GM23338 (cell line): Measurements from ENCODE around the gene CYP11A1. TPM values are rescaled to one million over a fixed set of nuclear protein-coding genes. Genes with fewer than 3 reads are reported as not detected.

ENCODE experiments used
- ATAC-seq: fragments of 200-7000 bp; cut with Tn5 transposase; 3 replicates; pipeline ENCODE4 v1.9.1; 2020
- DNase-seq: peaks from one replicate; pipeline ENCODE4 v3.0.0-alpha.2; 2015; ENCODE audit warnings: low spot score
- H2AFZ ChIP-seq: fragments of 200-600 bp; sonication (generic); 2 replicates; pipeline ENCODE4 v1.8.0; 2016; ENCODE audit warnings: antibody characterized with exemption, mild to moderate bottlenecking, moderate library complexity
- H3F3A ChIP-seq: fragments of 200-600 bp; sonication (generic); replicated peaks from 2 replicates; pipeline ENCODE4 v1.8.0; 2017; ENCODE audit warnings: antibody characterized with exemption, mixed run types, low read depth
- H3K27ac ChIP-seq: fragments of 200-600 bp; sonication (generic); 2 replicates; pipeline ENCODE4 v1.6.1; 2016; ENCODE audit warnings: low read depth
- H3K27me3 ChIP-seq: fragments of 200-600 bp; sonication (generic); 2 replicates; pipeline ENCODE4 v1.8.0; 2016; ENCODE audit warnings: mild to moderate bottlenecking, mixed run types, moderate library complexity; ENCODE audit not compliant: insufficient read depth
- H3K36me3 ChIP-seq: fragments of 200-600 bp; sonication (generic); 2 replicates; pipeline ENCODE4 v1.8.0; 2016; ENCODE audit warnings: mild to moderate bottlenecking; ENCODE audit not compliant: insufficient read depth
- H3K4me1 ChIP-seq: fragments of 200-600 bp; sonication (generic); 2 replicates; pipeline ENCODE4 v1.8.0; 2016; ENCODE audit warnings: mild to moderate bottlenecking, moderate library complexity; ENCODE audit not compliant: insufficient read depth
- H3K4me2 ChIP-seq: fragments of 200-600 bp; sonication (generic); 2 replicates; pipeline ENCODE4 v1.7.1; 2017; ENCODE audit warnings: mixed run types
- H3K4me3 ChIP-seq: fragments of 200-600 bp; sonication (generic); 2 replicates; pipeline ENCODE4 v1.6.1; 2016; ENCODE audit warnings: mixed run types
- H3K79me2 ChIP-seq: fragments of 200-600 bp; sonication (generic); replicated peaks from 2 replicates; pipeline ENCODE4 v1.8.0; 2017; ENCODE audit warnings: mild to moderate bottlenecking; ENCODE audit not compliant: insufficient read depth
- H3K9me2 ChIP-seq: fragments of 200-600 bp; sonication (generic); 2 replicates; pipeline ENCODE4 v1.8.0; 2017; ENCODE audit not compliant: insufficient read depth
- H4K20me1 ChIP-seq: fragments of 200-600 bp; sonication (generic); replicated peaks from 2 replicates; pipeline ENCODE4 v1.8.0; 2017; ENCODE audit warnings: mild to moderate bottlenecking; ENCODE audit not compliant: insufficient read depth
- H3K27ac Mint-ChIP-seq: 2 replicates; pipeline ENCODE4 v1.8.0; 2020; ENCODE audit warnings: inconsistent platforms, mild to moderate bottlenecking, moderate library complexity, mixed read lengths
- H3K27me3 Mint-ChIP-seq: 3 replicates; pipeline ENCODE4 v1.8.0; 2022; ENCODE audit warnings: low read depth, mild to moderate bottlenecking, moderate library complexity, mixed read lengths, inconsistent platforms; ENCODE audit not compliant: insufficient read depth, poor library complexity
- H3K36me3 Mint-ChIP-seq: 3 replicates; pipeline ENCODE4 v1.8.0; 2021; ENCODE audit warnings: low read depth, mild to moderate bottlenecking, inconsistent platforms, moderate library complexity, mixed read lengths
- H3K4me1 Mint-ChIP-seq: 3 replicates; pipeline ENCODE4 v1.8.0; 2020; ENCODE audit warnings: mild to moderate bottlenecking, inconsistent platforms, mixed read lengths
- H3K4me3 Mint-ChIP-seq: 3 replicates; pipeline ENCODE4 v1.8.0; 2021; ENCODE audit warnings: moderate library complexity, mild to moderate bottlenecking, inconsistent platforms, mixed read lengths
- H3K9me3 Mint-ChIP-seq: 3 replicates; pipeline ENCODE4 v1.8.0; 2020; ENCODE audit warnings: moderate library complexity, mild to moderate bottlenecking, inconsistent platforms, mixed read lengths
- CREB1 ChIP-seq: fragments of 250-450 bp; sonication (Bioruptor Pico); IDR thresholded peaks from 2 replicates; pipeline ENCODE4 v1.5.0; 2020; ENCODE audit warnings: low read depth, mild to moderate bottlenecking, moderate library complexity
- EZH2 ChIP-seq: fragments of 200-600 bp; sonication (generic); IDR thresholded peaks from one replicate; pipeline ENCODE4 v1.8.0; 2017; ENCODE audit warnings: antibody characterized with exemption, mild to moderate bottlenecking, low read depth; ENCODE audit not compliant: unreplicated experiment
- EZH2phosphoT487 ChIP-seq: fragments of 200-600 bp; sonication (generic); IDR thresholded peaks from one replicate; pipeline ENCODE4 v1.8.1; 2018; ENCODE audit warnings: antibody characterized with exemption; ENCODE audit not compliant: unreplicated experiment
- JUNB ChIP-seq: IDR thresholded peaks from one replicate; pipeline ENCODE4 v1.6.1; 2016; ENCODE audit warnings: antibody characterized with exemption; ENCODE audit not compliant: unreplicated experiment
- NANOG ChIP-seq: IDR thresholded peaks from 2 replicates; pipeline ENCODE4 v1.6.1; 2016; ENCODE audit warnings: antibody characterized with exemption, borderline replicate concordance
- STAT1 ChIP-seq: IDR thresholded peaks from one replicate; pipeline ENCODE4 v1.6.1; 2016; ENCODE audit warnings: antibody characterized with exemption; ENCODE audit not compliant: unreplicated experiment
- ZNF114 ChIP-seq: fragments of 250-450 bp; sonication (Bioruptor Pico); IDR thresholded peaks from 2 replicates; pipeline ENCODE4 v1.5.0; 2020; ENCODE audit warnings: mild to moderate bottlenecking, moderate library complexity
- ZNF331 ChIP-seq: fragments of 250-450 bp; sonication (Bioruptor Pico); IDR thresholded peaks from 2 replicates; pipeline ENCODE4 v1.5.0; 2020; ENCODE audit warnings: low read depth, mild to moderate bottlenecking, moderate library complexity
- polyA plus RNA-seq: library from polyadenylated mRNA; unstranded; fragments of >200 nt; fragmentation: Nextera tagmentation; extraction: Ambion mirVana; gene quantifications from 2 replicates; pipeline ENCODE4 v1.2.1, GENCODE V29; 2016
- total RNA-seq: library from RNA; depleted of rRNA; stranded (reverse); fragments of >200 nt; shearing (Covaris generic); gene quantifications from 2 replicates; pipeline ENCODE4 v1.2.3, GENCODE V29; 2014
- TF ChIP-seq, protein P1 (sequence below), 2 experiments: fragments of 200-600 bp in 1 of 2; sonication (generic) in 1 of 2; conservative IDR thresholded peaks; 2 replicates each; pipeline versions ENCODE4 v1.5.1 to v1.6.1; 2016 to 2017; ENCODE audit warnings: antibody characterized with exemption in 2 of 2, low read depth in 2 of 2, mild to moderate bottlenecking in 2 of 2, moderate library complexity in 1 of 2
- TF ChIP-seq, protein P2 (sequence below): IDR thresholded peaks from one replicate; pipeline ENCODE4 v1.6.1; 2018; ENCODE audit warnings: antibody characterized with exemption; ENCODE audit not compliant: unreplicated experiment
- TF ChIP-seq, protein P3 (sequence below): IDR thresholded peaks from 2 replicates; pipeline ENCODE4 v1.6.1; 2016; ENCODE audit warnings: antibody characterized with exemption

The CYP11A1 gene
- total and polyA plus RNA-seq, 2 experiments from 2014 or later = 1.2 to 1.7 TPM

DNA sequence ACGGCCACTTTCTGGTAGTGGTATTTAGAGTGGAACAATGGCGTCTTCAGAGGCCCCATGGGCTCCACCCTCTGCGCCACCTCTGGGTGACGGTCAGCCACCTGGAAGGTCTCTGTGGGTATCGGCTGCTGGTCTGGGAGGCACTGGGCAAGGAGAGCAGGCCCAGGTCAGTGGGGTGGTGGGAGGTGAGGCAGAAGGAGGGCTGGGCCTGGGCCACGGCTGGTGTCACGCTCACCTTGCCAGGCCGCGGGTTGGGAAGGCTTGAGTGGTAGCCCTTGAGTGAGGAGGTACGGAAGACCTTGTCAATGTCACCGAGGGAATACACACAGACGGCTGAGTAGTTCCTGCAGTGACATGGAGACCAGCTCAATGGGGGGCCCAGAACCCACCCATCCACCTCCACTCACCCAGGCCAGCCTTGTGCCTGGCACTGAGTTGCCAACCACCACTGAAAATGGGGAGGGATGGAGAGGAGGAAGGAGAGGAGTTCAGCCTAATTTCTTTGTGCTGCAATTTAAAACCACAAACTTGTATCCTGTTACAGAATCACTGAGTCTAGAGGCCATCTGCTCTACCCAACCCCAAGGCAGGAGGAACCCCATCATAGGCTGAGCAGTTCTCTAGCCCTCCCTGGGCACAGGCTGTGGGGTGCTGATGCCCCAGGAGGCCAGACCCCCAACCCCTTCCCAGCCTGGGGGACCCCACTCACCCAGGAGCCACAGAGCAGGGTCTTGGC lies 47.3 kb upstream of the CYP11A1 start:
- Histone ChIP-seq H3K4me2 (no peak overlapping the region), H3F3A (no peaks in the 10 kb centered on the region), H3K27ac (no peak overlapping the region), H4K20me1 (no peaks in the 10 kb centered on the region; the same call in 1 of the 2 replicates), H3K4me1 (no peaks in the 10 kb centered on the region), H3K36me3 (no peaks in the 10 kb centered on the region), H3K27me3 (no peaks in the 10 kb centered on the region), H2AFZ (no peak overlapping the region), H3K9me2 (no peaks in the 10 kb centered on the region), H3K4me3 (no peak overlapping the region), H3K79me2 (peaks cover 4% of the 10 kb centered on the region)
- no peak overlapping the region for H3K4me3 Mint-ChIP-seq
- H3K9me3 Mint-ChIP-seq = no peaks in the 10 kb centered on the region; the same call in 2 of the 3 replicates
- no peaks in the 10 kb centered on the region for H3K4me1 Mint-ChIP-seq
- H3K27me3 Mint-ChIP-seq = peaks cover 3% of the 10 kb centered on the region
- no peak overlapping the region for H3K27ac Mint-ChIP-seq
- peaks cover 10% of the 10 kb centered on the region for H3K36me3 Mint-ChIP-seq
- DNase-seq (no peak), ATAC-seq (no peak)
- TF ChIP-seq CREB1 (CRISPR knock-in tag) (no peak), JUNB (no peak), ZNF114 (CRISPR knock-in tag) (no peak), EZH2 (no peak), EZH2phosphoT487 (no peak), ZNF331 (CRISPR knock-in tag) (no peak), STAT1 (no peak), NANOG (no peak)
- TF ChIP-seq, protein P1, sequence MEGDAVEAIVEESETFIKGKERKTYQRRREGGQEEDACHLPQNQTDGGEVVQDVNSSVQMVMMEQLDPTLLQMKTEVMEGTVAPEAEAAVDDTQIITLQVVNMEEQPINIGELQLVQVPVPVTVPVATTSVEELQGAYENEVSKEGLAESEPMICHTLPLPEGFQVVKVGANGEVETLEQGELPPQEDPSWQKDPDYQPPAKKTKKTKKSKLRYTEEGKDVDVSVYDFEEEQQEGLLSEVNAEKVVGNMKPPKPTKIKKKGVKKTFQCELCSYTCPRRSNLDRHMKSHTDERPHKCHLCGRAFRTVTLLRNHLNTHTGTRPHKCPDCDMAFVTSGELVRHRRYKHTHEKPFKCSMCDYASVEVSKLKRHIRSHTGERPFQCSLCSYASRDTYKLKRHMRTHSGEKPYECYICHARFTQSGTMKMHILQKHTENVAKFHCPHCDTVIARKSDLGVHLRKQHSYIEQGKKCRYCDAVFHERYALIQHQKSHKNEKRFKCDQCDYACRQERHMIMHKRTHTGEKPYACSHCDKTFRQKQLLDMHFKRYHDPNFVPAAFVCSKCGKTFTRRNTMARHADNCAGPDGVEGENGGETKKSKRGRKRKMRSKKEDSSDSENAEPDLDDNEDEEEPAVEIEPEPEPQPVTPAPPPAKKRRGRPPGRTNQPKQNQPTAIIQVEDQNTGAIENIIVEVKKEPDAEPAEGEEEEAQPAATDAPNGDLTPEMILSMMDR (conservative IDR thresholded peaks at IDR 0.05; ENCODE audit: low read depth in 2 of 2) = no peak
- TF ChIP-seq, protein P2, sequence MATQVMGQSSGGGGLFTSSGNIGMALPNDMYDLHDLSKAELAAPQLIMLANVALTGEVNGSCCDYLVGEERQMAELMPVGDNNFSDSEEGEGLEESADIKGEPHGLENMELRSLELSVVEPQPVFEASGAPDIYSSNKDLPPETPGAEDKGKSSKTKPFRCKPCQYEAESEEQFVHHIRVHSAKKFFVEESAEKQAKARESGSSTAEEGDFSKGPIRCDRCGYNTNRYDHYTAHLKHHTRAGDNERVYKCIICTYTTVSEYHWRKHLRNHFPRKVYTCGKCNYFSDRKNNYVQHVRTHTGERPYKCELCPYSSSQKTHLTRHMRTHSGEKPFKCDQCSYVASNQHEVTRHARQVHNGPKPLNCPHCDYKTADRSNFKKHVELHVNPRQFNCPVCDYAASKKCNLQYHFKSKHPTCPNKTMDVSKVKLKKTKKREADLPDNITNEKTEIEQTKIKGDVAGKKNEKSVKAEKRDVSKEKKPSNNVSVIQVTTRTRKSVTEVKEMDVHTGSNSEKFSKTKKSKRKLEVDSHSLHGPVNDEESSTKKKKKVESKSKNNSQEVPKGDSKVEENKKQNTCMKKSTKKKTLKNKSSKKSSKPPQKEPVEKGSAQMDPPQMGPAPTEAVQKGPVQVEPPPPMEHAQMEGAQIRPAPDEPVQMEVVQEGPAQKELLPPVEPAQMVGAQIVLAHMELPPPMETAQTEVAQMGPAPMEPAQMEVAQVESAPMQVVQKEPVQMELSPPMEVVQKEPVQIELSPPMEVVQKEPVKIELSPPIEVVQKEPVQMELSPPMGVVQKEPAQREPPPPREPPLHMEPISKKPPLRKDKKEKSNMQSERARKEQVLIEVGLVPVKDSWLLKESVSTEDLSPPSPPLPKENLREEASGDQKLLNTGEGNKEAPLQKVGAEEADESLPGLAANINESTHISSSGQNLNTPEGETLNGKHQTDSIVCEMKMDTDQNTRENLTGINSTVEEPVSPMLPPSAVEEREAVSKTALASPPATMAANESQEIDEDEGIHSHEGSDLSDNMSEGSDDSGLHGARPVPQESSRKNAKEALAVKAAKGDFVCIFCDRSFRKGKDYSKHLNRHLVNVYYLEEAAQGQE = no peak
- TF ChIP-seq, protein P3, sequence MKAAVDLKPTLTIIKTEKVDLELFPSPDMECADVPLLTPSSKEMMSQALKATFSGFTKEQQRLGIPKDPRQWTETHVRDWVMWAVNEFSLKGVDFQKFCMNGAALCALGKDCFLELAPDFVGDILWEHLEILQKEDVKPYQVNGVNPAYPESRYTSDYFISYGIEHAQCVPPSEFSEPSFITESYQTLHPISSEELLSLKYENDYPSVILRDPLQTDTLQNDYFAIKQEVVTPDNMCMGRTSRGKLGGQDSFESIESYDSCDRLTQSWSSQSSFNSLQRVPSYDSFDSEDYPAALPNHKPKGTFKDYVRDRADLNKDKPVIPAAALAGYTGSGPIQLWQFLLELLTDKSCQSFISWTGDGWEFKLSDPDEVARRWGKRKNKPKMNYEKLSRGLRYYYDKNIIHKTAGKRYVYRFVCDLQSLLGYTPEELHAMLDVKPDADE = no peak
